ENCODE data around the gene PI4K2B. TPM values are rescaled to one million over a fixed set of nuclear protein-coding genes. Genes with fewer than 3 reads are reported as not detected.
"Not testable (repeated sequence)": the region's sequence is repeated elsewhere in the genome, so short reads cannot be mapped to it uniquely, and the experiment has no call there.

PI4K2B gene
- total RNA-seq, 4 donors from 2014 or later, result 17.2 to 85.0 (median 28.7) TPM

GRCh38 chr4:25245181-25245580 lies 11.3 kb downstream of the PI4K2B start:
- intact Hi-C loops (cut with DNase I; ENCODE audit: low total_unique reads) (no loop called here), in situ Hi-C loops (cut with MboI; ENCODE audit: low pct_ligation_motif_present in 1 of 4, low pct_unique_long_range_greater_than_20kb in 1 of 4, low sequenced_read_pairs in 3 of 4) (no loop called here)
- WGBS, 2 donors (ENCODE audit: low coverage in 1 of 2), result 98% methylated on average over 10 of the region's 10 CpGs; no CpG with 5 or more reads in 1 of the 2 donors
- Histone ChIP-seq H3K4me1 (no peaks in the 10 kb centered on the region), H3K4me3 (no peak overlapping the region), H3K27ac (no peak overlapping the region), H3K9me3 (no peaks in the 10 kb centered on the region), H3K27me3 (no peaks in the 10 kb centered on the region), H3K36me3 (no peaks in the 10 kb centered on the region)
- TF ChIP-seq EP300 (IDR thresholded peaks at IDR 0.05; ENCODE audit: low read depth), result no peak
- TF ChIP-seq CTCF (IDR thresholded peaks at IDR 0.05), result no peak
- no peak for TF ChIP-seq POLR2AphosphoS5 (IDR thresholded peaks at IDR 0.05)
- TF ChIP-seq POLR2A (IDR thresholded peaks at IDR 0.05), result no peak
- no peak for DNase-seq

GRCh38 chr4:25246680-25247611 lies 13.1 kb downstream of the PI4K2B start:
- no peak for DNase-seq
- intact Hi-C loops (cut with DNase I; ENCODE audit: low total_unique reads) (no loop called here), in situ Hi-C loops (cut with MboI; ENCODE audit: low pct_ligation_motif_present in 1 of 4, low pct_unique_long_range_greater_than_20kb in 1 of 4, low sequenced_read_pairs in 3 of 4) (no loop called here)
- no peaks in the 10 kb centered on the region for H3K9me3 ChIP-seq
- H3K27ac ChIP-seq, result no peak overlapping the region
- no peak overlapping the region for H3K4me3 ChIP-seq
- WGBS, 2 donors (ENCODE audit: low coverage in 1 of 2), result 95% methylated on average over 18 of the region's 22 CpGs; no CpG with 5 or more reads in 1 of the 2 donors
- TF ChIP-seq EP300 (IDR thresholded peaks at IDR 0.05; ENCODE audit: low read depth) (no peak), POLR2A (IDR thresholded peaks at IDR 0.05) (no peak), POLR2AphosphoS5 (IDR thresholded peaks at IDR 0.05) (no peak), CTCF (IDR thresholded peaks at IDR 0.05) (no peak)
- H3K4me1 ChIP-seq, result no peaks in the 10 kb centered on the region
- no peaks in the 10 kb centered on the region for H3K27me3 ChIP-seq
- no peaks in the 10 kb centered on the region for H3K36me3 ChIP-seq

GRCh38 chr4:25248875-25249274 lies 15.0 kb downstream of the PI4K2B start:
- H3K36me3 ChIP-seq; DNase-seq; H3K4me3 ChIP-seq; H3K27ac ChIP-seq; H3K9me3 ChIP-seq; intact Hi-C loops (cut with DNase I; ENCODE audit: low total_unique reads); in situ Hi-C loops (cut with MboI; ENCODE audit: low pct_ligation_motif_present in 1 of 4, low pct_unique_long_range_greater_than_20kb in 1 of 4, low sequenced_read_pairs in 3 of 4); H3K27me3 ChIP-seq: not testable (repeated sequence)
- WGBS, 2 donors (ENCODE audit: low coverage in 1 of 2), result 83 to 90% methylated on average over 2 to 6 of the region's 6 CpGs
- peaks cover 0 to 11% (median 2%) of the 10 kb centered on the region in 4 donors for H3K4me1 ChIP-seq

GRCh38 chr4:25249494-25249893 lies 15.7 kb downstream of the PI4K2B start:
- in situ Hi-C loops (cut with MboI; ENCODE audit: low pct_ligation_motif_present in 1 of 4, low pct_unique_long_range_greater_than_20kb in 1 of 4, low sequenced_read_pairs in 3 of 4); H3K27me3 ChIP-seq; H3K4me3 ChIP-seq; H3K36me3 ChIP-seq; H3K27ac ChIP-seq; H3K9me3 ChIP-seq; DNase-seq; intact Hi-C loops (cut with DNase I; ENCODE audit: low total_unique reads): not testable (repeated sequence)
- WGBS, 2 donors (ENCODE audit: low coverage in 1 of 2), result 97% methylated on average over 24 of the region's 25 CpGs; no CpG with 5 or more reads in 1 of the 2 donors
- H3K4me1 ChIP-seq, result peaks cover 0 to 11% (median 2%) of the 10 kb centered on the region in 4 donors

GRCh38 chr4:25252230-25253070 lies 18.6 kb downstream of the PI4K2B start:
- Histone ChIP-seq H3K4me1 (peaks cover 0 to 11% (median 2%) of the 10 kb centered on the region in 4 donors), H3K9me3 (no peaks in the 10 kb centered on the region), H3K27me3 (no peaks in the 10 kb centered on the region), H3K27ac (no peak overlapping the region), H3K4me3 (no peak overlapping the region), H3K36me3 (peaks cover 0 to 21% (median 10%) of the 10 kb centered on the region in 4 donors)
- TF ChIP-seq POLR2A (IDR thresholded peaks at IDR 0.05) (no peak), EP300 (IDR thresholded peaks at IDR 0.05; ENCODE audit: low read depth) (no peak), POLR2AphosphoS5 (IDR thresholded peaks at IDR 0.05) (no peak), CTCF (IDR thresholded peaks at IDR 0.05) (no peak)
- in situ Hi-C loops (cut with MboI; ENCODE audit: low pct_ligation_motif_present in 1 of 4, low pct_unique_long_range_greater_than_20kb in 1 of 4, low sequenced_read_pairs in 3 of 4) (no loop called here), intact Hi-C loops (cut with DNase I; ENCODE audit: low total_unique reads) (no loop called here)
- 55 to 91% methylated on average over 3 to 9 of the region's 9 CpGs for WGBS, 2 donors (ENCODE audit: low coverage in 1 of 2)
- DNase-seq, result no peak

Data from transverse colon (tissue), 4 donors.